ENCODE measurements around the gene NEU4.
"Not testable (repeated sequence)": the region's sequence is repeated elsewhere in the genome, so short reads cannot be mapped to it uniquely, and the experiment has no call there.

The NEU4 gene

GRCh38 chr2:241798631-241799521, 10.1 kb upstream of the NEU4 start:
- Histone ChIP-seq H3K9me3 (no peaks in the 10 kb centered on the region), H3K27me3 (ENCODE audit: low read depth) (no peaks in the 10 kb centered on the region), H3K36me3 (replicated peaks) (no peaks in the 10 kb centered on the region), H3K4me1 (no peaks in the 10 kb centered on the region), H3K4me3 (no peak overlapping the region)
- no peak for DNase-seq (ENCODE audit: low spot score in 2 of 2)
- in situ Hi-C loops (cut with MboI; ENCODE audit: low sequenced_read_pairs): no loop called here

GRCh38 chr2:241799522-241800197, 9.3 kb upstream of the NEU4 start:
- H3K9me3 ChIP-seq: no peaks in the 10 kb centered on the region
- H3K36me3 ChIP-seq (replicated peaks): no peaks in the 10 kb centered on the region
- in situ Hi-C loops (cut with MboI; ENCODE audit: low sequenced_read_pairs): no loop called here
- H3K4me1 ChIP-seq: no peaks in the 10 kb centered on the region
- no peak overlapping the region for H3K4me3 ChIP-seq
- DNase-seq (ENCODE audit: low spot score in 2 of 2): no peak
- H3K27me3 ChIP-seq (ENCODE audit: low read depth): no peaks in the 10 kb centered on the region

- H3K9me3 ChIP-seq; H3K4me3 ChIP-seq; DNase-seq (ENCODE audit: low spot score in 2 of 2); H3K4me1 ChIP-seq; H3K36me3 ChIP-seq (replicated peaks); H3K27me3 ChIP-seq (ENCODE audit: low read depth); in situ Hi-C loops (cut with MboI; ENCODE audit: low sequenced_read_pairs): not testable (repeated sequence)
These were observed 8.6 kb upstream of the NEU4 start for GRCh38 chr2:241800198-241800903.

GRCh38 chr2:241801611-241802420, 7.2 kb upstream of the NEU4 start:
- no peak overlapping the region for H3K4me3 ChIP-seq
- in situ Hi-C loops (cut with MboI; ENCODE audit: low sequenced_read_pairs): no loop called here
- peak in 1 of 2 experiments; percentile 48 for DNase-seq (ENCODE audit: low spot score in 2 of 2)
- no peaks in the 10 kb centered on the region for H3K27me3 ChIP-seq (ENCODE audit: low read depth)
- H3K4me1 ChIP-seq: no peaks in the 10 kb centered on the region
- no peaks in the 10 kb centered on the region for H3K9me3 ChIP-seq
- H3K36me3 ChIP-seq (replicated peaks): no peaks in the 10 kb centered on the region

- no peak for DNase-seq (ENCODE audit: low spot score in 2 of 2)
- H3K4me3 ChIP-seq: no peak overlapping the region
- in situ Hi-C loops (cut with MboI; ENCODE audit: low sequenced_read_pairs): no loop called here
- H3K36me3 ChIP-seq (replicated peaks): no peaks in the 10 kb centered on the region
- H3K9me3 ChIP-seq: no peaks in the 10 kb centered on the region
- H3K4me1 ChIP-seq: no peaks in the 10 kb centered on the region
- H3K27me3 ChIP-seq (ENCODE audit: low read depth): no peaks in the 10 kb centered on the region
These were observed 6.3 kb upstream of the NEU4 start for GRCh38 chr2:241802421-241803318.

- no peak for DNase-seq (ENCODE audit: low spot score in 2 of 2)
- H3K36me3 ChIP-seq (replicated peaks): no peaks in the 10 kb centered on the region
- no peaks in the 10 kb centered on the region for H3K27me3 ChIP-seq (ENCODE audit: low read depth)
- in situ Hi-C loops (cut with MboI; ENCODE audit: low sequenced_read_pairs): no loop called here
- H3K4me1 ChIP-seq: no peaks in the 10 kb centered on the region
- H3K4me3 ChIP-seq: no peak overlapping the region
- H3K9me3 ChIP-seq: no peaks in the 10 kb centered on the region
These were observed 5.3 kb upstream of the NEU4 start for GRCh38 chr2:241803387-241804325.

- H3K9me3 ChIP-seq: no peaks in the 10 kb centered on the region
- H3K27me3 ChIP-seq (ENCODE audit: low read depth): no peaks in the 10 kb centered on the region
- no peaks in the 10 kb centered on the region for H3K4me1 ChIP-seq
- peak in 1 of 2 experiments; percentile 7 for DNase-seq (ENCODE audit: low spot score in 2 of 2)
- in situ Hi-C loops (cut with MboI; ENCODE audit: low sequenced_read_pairs): no loop called here
- H3K4me3 ChIP-seq: no peak overlapping the region
- no peaks in the 10 kb centered on the region for H3K36me3 ChIP-seq (replicated peaks)
These were observed 4.4 kb upstream of the NEU4 start for GRCh38 chr2:241804326-241805229.

GRCh38 chr2:241806217-241806616, 2.8 kb upstream of the NEU4 start:
- in situ Hi-C loops (cut with MboI; ENCODE audit: low sequenced_read_pairs); H3K4me3 ChIP-seq; DNase-seq (ENCODE audit: low spot score in 2 of 2); H3K27me3 ChIP-seq (ENCODE audit: low read depth); H3K9me3 ChIP-seq; H3K4me1 ChIP-seq; H3K36me3 ChIP-seq (replicated peaks): not testable (repeated sequence)

- Histone ChIP-seq H3K9me3 (no peaks in the 10 kb centered on the region), H3K4me3 (no peak overlapping the region), H3K4me1 (no peaks in the 10 kb centered on the region), H3K27me3 (ENCODE audit: low read depth) (no peaks in the 10 kb centered on the region), H3K36me3 (replicated peaks) (no peaks in the 10 kb centered on the region)
- no peak for DNase-seq (ENCODE audit: low spot score in 2 of 2)
- in situ Hi-C loops (cut with MboI; ENCODE audit: low sequenced_read_pairs): no loop called here
These were observed 807 bp upstream of the NEU4 start for GRCh38 chr2:241808051-241808720.

- H3K27me3 ChIP-seq (ENCODE audit: low read depth): no peaks in the 10 kb centered on the region
These were observed 652 bp downstream of the NEU4 start for GRCh38 chr2:241809383-241810306.

More at GRCh38 chr2:241809383-241810306, 652 bp downstream of the NEU4 start:
- H3K9me3 ChIP-seq: no peaks in the 10 kb centered on the region
- in situ Hi-C loops (cut with MboI; ENCODE audit: low sequenced_read_pairs): no loop called here
- no peak overlapping the region for H3K4me3 ChIP-seq
- H3K4me1 ChIP-seq: no peaks in the 10 kb centered on the region
- H3K36me3 ChIP-seq (replicated peaks): no peaks in the 10 kb centered on the region
- DNase-seq (ENCODE audit: low spot score in 2 of 2): no peak

Measured in HAP-1 (cell line).